Caco-2 (cell line): ENCODE data around the gene NCKAP5. TPM values are rescaled to one million over a fixed set of nuclear protein-coding genes. Genes with fewer than 3 reads are reported as not detected.
A peak's percentile ranks its signal among the peaks of the same experiment; 100 is the strongest.

Source experiments
- BruUV-seq: library from RNA; stranded (reverse); fragments of 400-500 nt; replicated peaks from 2 replicates; lab custom pipeline; 2021; lab: Mats Ljungman, UMichigan
- CTCF ChIA-PET: fragments of 300-600 bp; sonication (Branson Sonifier 250); formaldehyde crosslinking; loops from one replicate; lab custom pipeline; 2022; ENCODE audit warnings: antibody characterized with exemption; lab: Charles Lee
- POLR2A ChIA-PET: fragments of 300-600 bp; sonication (Branson Sonifier 250); formaldehyde crosslinking; loops from one replicate; lab custom pipeline; 2022; ENCODE audit warnings: antibody characterized with exemption; lab: Charles Lee
- DNase-seq, 2 experiments: peaks; one replicate each; pipeline versions ENCODE4 v3.0.0 to v3.0.0-alpha.2; 2020 to 2022
- H3K27me3 ChIP-seq: replicated peaks from 2 replicates; pipeline ENCODE4 v1.6.0; 2011; ENCODE audit warnings: low read length; ENCODE audit not compliant: control insufficient read depth, insufficient read depth
- H3K36me3 ChIP-seq: 2 replicates; pipeline ENCODE4 v1.5.1; 2011; ENCODE audit warnings: low read length; ENCODE audit not compliant: control insufficient read depth, insufficient read depth
- H3K4me1 ChIP-seq: fragments of 250-450 bp; sonication (Bioruptor Pico); 2 replicates; pipeline ENCODE4 v1.5.1; 2020; ENCODE audit warnings: mild to moderate bottlenecking
- H3K4me3 ChIP-seq: 2 replicates; pipeline ENCODE4 v1.5.1; 2011; ENCODE audit warnings: low read depth, mild to moderate bottlenecking, control low read depth, low read length
- H3K9me3 ChIP-seq: fragments of 250-450 bp; sonication (Bioruptor Pico); 2 replicates; pipeline ENCODE4 v1.5.1; 2020; ENCODE audit warnings: mild to moderate bottlenecking, moderate library complexity
- H3K27ac Mint-ChIP-seq: one replicate; pipeline ENCODE4 v1.8.0; 2022; ENCODE audit warnings: mixed read lengths; ENCODE audit not compliant: unreplicated experiment
- H3K27me3 Mint-ChIP-seq: one replicate; pipeline ENCODE4 v1.8.0; 2022; ENCODE audit warnings: mixed read lengths; ENCODE audit not compliant: insufficient read depth, unreplicated experiment
- H3K36me3 Mint-ChIP-seq: one replicate; pipeline ENCODE4 v1.8.0; 2022; ENCODE audit warnings: mild to moderate bottlenecking, mixed read lengths; ENCODE audit not compliant: insufficient read depth, unreplicated experiment
- H3K4me1 Mint-ChIP-seq: one replicate; pipeline ENCODE4 v1.8.0; 2022; ENCODE audit warnings: low read depth, mixed read lengths; ENCODE audit not compliant: unreplicated experiment
- H3K4me3 Mint-ChIP-seq: one replicate; pipeline ENCODE4 v1.8.0; 2022; ENCODE audit warnings: mild to moderate bottlenecking, moderate library complexity, mixed read lengths; ENCODE audit not compliant: unreplicated experiment
- H3K9me3 Mint-ChIP-seq: one replicate; pipeline ENCODE4 v1.8.0; 2022; ENCODE audit warnings: mixed read lengths; ENCODE audit not compliant: unreplicated experiment
- CTCF ChIP-seq, 2 experiments: fragments of 200-600 bp in 1 of 2; IDR thresholded peaks; 1 replicate in 1 of 2; 2 replicates in 1 of 2; pipeline versions ENCODE4 v1.5.1 to v1.8.0; 2011 to 2022; ENCODE audit warnings: antibody characterized with exemption in 1 of 2, control low read depth in 1 of 2, inconsistent platforms in 1 of 2, low read depth in 1 of 2, low read length in 1 of 2, mild to moderate bottlenecking in 1 of 2, moderate library complexity in 1 of 2; ENCODE audit not compliant: insufficient read depth in 1 of 2, severe bottlenecking in 1 of 2, unreplicated experiment in 1 of 2
- intact Hi-C: fragments of 100-400 bp; cut with micrococcal nuclease; formaldehyde crosslinking; loops from one replicate; pipeline ENCODE4 v1.10.0; 2022; ENCODE audit not compliant: unreplicated experiment
- total RNA-seq: library from RNA; stranded (reverse); gene quantifications from 2 replicates; pipeline ENCODE4 v1.2.3, GENCODE V29; 2022

Gene NCKAP5
- total RNA-seq, 1 experiment from 2014 or later, result 3.8 TPM

GRCh38 chr2:133025004-133025403 lies 543.3 kb downstream of the NCKAP5 start:
- Mint-ChIP-seq H3K4me3 (no peak overlapping the region), H3K9me3 (no peaks in the 10 kb centered on the region), H3K4me1 (no peaks in the 10 kb centered on the region), H3K36me3 (no peaks in the 10 kb centered on the region), H3K27ac (no peak overlapping the region), H3K27me3 (no peaks in the 10 kb centered on the region)
- CTCF ChIA-PET, result no interaction called here
- DNase-seq, result no peak
- no peak overlapping the region for H3K4me3 ChIP-seq
- H3K4me1 ChIP-seq, result no peaks in the 10 kb centered on the region
- no TSS peak for BruUV-seq
- H3K9me3 ChIP-seq, result no peaks in the 10 kb centered on the region
- TF ChIP-seq CTCF (IDR thresholded peaks at IDR 0.05; ENCODE audit: insufficient read depth in 1 of 2, low read depth in 1 of 2, low read length in 1 of 2, severe bottlenecking in 1 of 2, unreplicated experiment in 1 of 2), result no peak
- no peaks in the 10 kb centered on the region for H3K36me3 ChIP-seq
- POLR2A ChIA-PET, result no interaction called here
- no peaks in the 10 kb centered on the region for H3K27me3 ChIP-seq
- intact Hi-C loops, result no loop called here

GRCh38 chr2:133012847-133013734 lies 555.2 kb downstream of the NCKAP5 start:
- Mint-ChIP-seq H3K27ac (no peak overlapping the region), H3K36me3 (no peaks in the 10 kb centered on the region), H3K4me3 (no peak overlapping the region), H3K27me3 (peaks cover 3% of the 10 kb centered on the region), H3K4me1 (no peaks in the 10 kb centered on the region), H3K9me3 (no peaks in the 10 kb centered on the region)
- no TSS peak for BruUV-seq
- POLR2A ChIA-PET, result no interaction called here
- H3K27me3 ChIP-seq, result no peaks in the 10 kb centered on the region
- no peak overlapping the region for H3K4me3 ChIP-seq
- H3K36me3 ChIP-seq, result no peaks in the 10 kb centered on the region
- TF ChIP-seq CTCF (IDR thresholded peaks at IDR 0.05; ENCODE audit: insufficient read depth in 1 of 2, low read depth in 1 of 2, low read length in 1 of 2, severe bottlenecking in 1 of 2, unreplicated experiment in 1 of 2), result no peak
- intact Hi-C loops, result no loop called here
- H3K9me3 ChIP-seq, result no peaks in the 10 kb centered on the region
- CTCF ChIA-PET, result no interaction called here
- DNase-seq, result no peak
- H3K4me1 ChIP-seq, result no peaks in the 10 kb centered on the region

GRCh38 chr2:133004623-133005022 lies 563.6 kb downstream of the NCKAP5 start:
- ChIA-PET POLR2A (no interaction called here), CTCF (no interaction called here)
- Mint-ChIP-seq H3K27ac (no peak overlapping the region), H3K9me3 (peaks cover 17% of the 10 kb centered on the region), H3K4me1 (no peaks in the 10 kb centered on the region), H3K4me3 (no peak overlapping the region), H3K36me3 (no peaks in the 10 kb centered on the region), H3K27me3 (no peaks in the 10 kb centered on the region)
- H3K4me3 ChIP-seq, result no peak overlapping the region
- H3K4me1 ChIP-seq, result no peaks in the 10 kb centered on the region
- no peaks in the 10 kb centered on the region for H3K36me3 ChIP-seq
- DNase-seq, result peak in 1 of 2 experiments; percentile 21
- H3K9me3 ChIP-seq, result peaks cover 10% of the 10 kb centered on the region
- no TSS peak for BruUV-seq
- intact Hi-C loops, result no loop called here
- no peaks in the 10 kb centered on the region for H3K27me3 ChIP-seq
- no peak for TF ChIP-seq CTCF (IDR thresholded peaks at IDR 0.05; ENCODE audit: insufficient read depth in 1 of 2, low read depth in 1 of 2, low read length in 1 of 2, severe bottlenecking in 1 of 2, unreplicated experiment in 1 of 2)
